Choroid plexus epithelial cell (primary cell): ENCODE measurements around the gene CEACAM19.
A peak's percentile ranks its signal among the peaks of the same experiment; 100 is the strongest.

Experiments used
- DNase-seq: peaks from one replicate; pipeline ENCODE4 v3.0.0-alpha.2; 2010; ENCODE audit warnings: low read depth
- H3K4me3 ChIP-seq: 2 replicates; pipeline ENCODE4 v1.5.1; 2011; ENCODE audit warnings: low read depth, mild to moderate bottlenecking, control low read depth, low read length, moderate library complexity
- CTCF ChIP-seq: conservative IDR thresholded peaks from 2 replicates; pipeline ENCODE4 v1.5.1; 2011; ENCODE audit warnings: low read depth, mild to moderate bottlenecking, control low read depth, inconsistent platforms, low read length, moderate library complexity

The CEACAM19 gene

GRCh38 chr19:44648631-44649251, 22.5 kb upstream of the CEACAM19 start:
- H3K4me3 ChIP-seq: no peak overlapping the region
- TF ChIP-seq CTCF: no peak
- peak; percentile 72 for DNase-seq

GRCh38 chr19:44649578-44650145, 21.6 kb upstream of the CEACAM19 start:
- no peak for TF ChIP-seq CTCF
- no peak overlapping the region for H3K4me3 ChIP-seq

GRCh38 chr19:44653343-44653742, 17.9 kb upstream of the CEACAM19 start:
- no peak overlapping the region for H3K4me3 ChIP-seq
- TF ChIP-seq CTCF: no peak
- DNase-seq: no peak

More at GRCh38 chr19:44649578-44650145, 21.6 kb upstream of the CEACAM19 start:
- DNase-seq: no peak

- TF ChIP-seq CTCF: peak; percentile 63
- DNase-seq: peak; percentile 63
- no peak overlapping the region for H3K4me3 ChIP-seq
Observed at GRCh38 chr19:44653977-44654774, 17.1 kb upstream of the CEACAM19 start.

- TF ChIP-seq CTCF: peak; percentile 92
- peak; percentile 77 for DNase-seq
- H3K4me3 ChIP-seq: no peak overlapping the region
Observed at GRCh38 chr19:44657211-44657921, 13.9 kb upstream of the CEACAM19 start.

GRCh38 chr19:44658069-44658733, 13.1 kb upstream of the CEACAM19 start:
- TF ChIP-seq CTCF: no peak
- H3K4me3 ChIP-seq: no peak overlapping the region
- peak; percentile 22 for DNase-seq
